Eye (tissue), 1 donor: ENCODE measurements around the gene WDFY2.
"Not testable (repeated sequence)": the region's sequence is repeated elsewhere in the genome, so short reads cannot be mapped to it uniquely, and the experiment has no call there.

Source experiments
- DNase-seq: peaks from one replicate; pipeline ENCODE4 v3.0.0-alpha.2; 2015

Gene WDFY2, protein sequence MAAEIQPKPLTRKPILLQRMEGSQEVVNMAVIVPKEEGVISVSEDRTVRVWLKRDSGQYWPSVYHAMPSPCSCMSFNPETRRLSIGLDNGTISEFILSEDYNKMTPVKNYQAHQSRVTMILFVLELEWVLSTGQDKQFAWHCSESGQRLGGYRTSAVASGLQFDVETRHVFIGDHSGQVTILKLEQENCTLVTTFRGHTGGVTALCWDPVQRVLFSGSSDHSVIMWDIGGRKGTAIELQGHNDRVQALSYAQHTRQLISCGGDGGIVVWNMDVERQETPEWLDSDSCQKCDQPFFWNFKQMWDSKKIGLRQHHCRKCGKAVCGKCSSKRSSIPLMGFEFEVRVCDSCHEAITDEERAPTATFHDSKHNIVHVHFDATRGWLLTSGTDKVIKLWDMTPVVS

DNA sequence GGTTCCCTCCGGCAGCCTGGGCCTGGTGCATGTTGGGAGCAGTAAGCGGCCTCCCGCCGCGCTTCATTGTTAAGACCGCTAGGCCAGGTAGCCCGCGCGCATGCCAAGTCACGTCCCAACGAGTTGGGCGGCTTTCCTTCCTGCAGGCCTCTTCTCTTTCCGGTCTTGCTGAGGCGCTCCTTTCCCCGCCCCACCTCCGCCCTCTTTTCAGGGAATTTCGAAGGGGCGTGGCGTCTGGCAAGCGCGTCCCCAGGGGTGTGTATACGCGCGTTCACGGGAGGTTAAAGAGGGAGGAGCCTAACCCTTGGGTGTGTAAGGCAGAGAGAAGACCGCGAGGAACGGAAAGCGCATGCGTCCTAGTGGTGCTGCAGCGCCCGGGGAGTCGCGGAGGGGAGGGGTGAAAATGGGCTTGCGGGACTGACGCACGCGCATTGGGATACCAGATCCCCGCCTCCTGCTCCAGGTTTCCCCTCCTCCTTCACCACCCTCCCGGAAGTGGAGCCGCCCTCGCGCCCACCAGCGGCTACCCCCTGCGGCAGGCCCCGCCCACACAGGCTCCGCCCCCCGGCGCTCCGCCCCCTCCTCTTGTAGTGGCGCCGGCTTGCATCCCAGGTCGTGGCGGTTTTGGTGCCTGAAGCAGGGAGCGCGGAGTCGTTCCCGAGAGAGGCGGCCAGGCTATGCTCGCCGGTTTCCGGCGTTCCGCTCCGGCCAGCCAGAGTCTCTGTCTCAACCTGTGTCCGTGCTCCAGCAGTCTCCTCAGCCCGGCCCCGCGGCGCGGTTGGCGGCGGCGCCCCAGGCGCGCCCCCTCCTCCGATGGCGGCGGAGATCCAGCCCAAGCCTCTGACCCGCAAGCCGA lies at the start of gene WDFY2:
WDFY2 (plus strand) TSS at position 588 of the 856 bp plus-strand sequence; CDS start at position 814, 226 bp downstream.
- peak; percentile 100 for DNase-seq

DNA sequence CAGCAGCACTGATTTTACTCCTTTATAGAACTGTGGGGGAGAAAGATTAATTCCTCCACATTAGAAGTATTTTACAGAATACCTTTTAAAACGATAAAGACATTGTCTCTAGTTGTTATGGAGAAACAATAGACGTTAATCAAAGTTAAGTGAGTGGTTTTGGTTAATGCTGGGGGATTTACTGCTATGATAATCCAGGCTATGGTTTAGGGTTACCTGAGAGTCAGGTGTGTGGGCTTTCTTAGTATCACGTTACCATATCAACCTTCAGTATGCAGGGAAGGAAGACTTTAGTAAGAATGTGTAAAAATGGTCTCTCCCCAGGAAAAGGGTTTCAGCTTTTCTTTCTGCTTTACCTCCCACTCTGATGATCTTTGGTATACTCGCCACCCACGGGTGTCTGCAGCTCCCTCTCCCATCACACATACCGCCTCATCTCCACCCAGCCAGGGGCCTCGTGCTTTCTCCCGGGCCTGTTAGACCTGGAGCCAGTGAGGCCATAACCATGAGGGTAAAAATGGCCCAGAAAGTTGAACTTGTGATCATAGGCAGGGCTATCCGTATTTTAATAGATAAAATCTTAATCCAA lies 45.6 kb upstream of the WDFY2 start:
- DNase-seq, result no peak

DNA sequence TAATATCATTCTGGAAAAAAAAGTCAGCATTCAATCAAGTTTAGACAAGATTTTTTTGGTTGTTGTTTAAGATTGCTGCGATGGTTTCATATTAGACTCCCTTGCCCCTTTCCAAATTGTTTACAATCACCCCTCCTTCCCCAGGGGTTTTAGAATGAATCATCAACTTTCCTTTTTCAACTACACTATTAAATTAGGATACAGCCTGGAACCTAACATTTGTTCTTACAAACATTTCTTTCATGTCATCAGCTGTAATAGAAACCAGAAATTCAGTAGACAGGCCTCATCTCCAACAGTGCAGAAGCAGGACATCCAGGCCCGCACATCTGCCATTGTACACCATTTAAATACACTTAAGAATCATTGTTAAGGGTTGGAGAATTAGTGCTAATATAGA lies 44.4 kb upstream of the WDFY2 start:
- no peak for DNase-seq

DNA sequence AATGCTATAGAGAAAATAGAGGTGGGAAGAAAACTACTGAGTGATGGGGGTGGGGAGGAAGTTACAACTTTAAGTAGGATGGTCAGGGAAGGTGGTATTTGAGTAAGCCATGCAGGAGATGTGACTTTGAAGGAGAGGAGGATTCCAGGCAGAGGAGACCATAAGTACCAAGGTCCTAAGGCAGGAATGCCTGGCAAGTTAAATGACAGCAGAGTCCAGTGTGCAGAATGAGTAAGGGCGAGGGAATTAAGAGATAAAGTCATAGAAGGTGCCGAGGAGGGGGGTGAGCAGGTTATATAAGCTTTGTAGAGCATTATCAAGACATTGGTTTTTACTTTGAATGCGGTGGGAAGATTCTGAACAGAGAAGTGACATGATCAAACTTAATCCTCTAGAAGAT lies 43.2 kb upstream of the WDFY2 start:
- no peak for DNase-seq

DNA sequence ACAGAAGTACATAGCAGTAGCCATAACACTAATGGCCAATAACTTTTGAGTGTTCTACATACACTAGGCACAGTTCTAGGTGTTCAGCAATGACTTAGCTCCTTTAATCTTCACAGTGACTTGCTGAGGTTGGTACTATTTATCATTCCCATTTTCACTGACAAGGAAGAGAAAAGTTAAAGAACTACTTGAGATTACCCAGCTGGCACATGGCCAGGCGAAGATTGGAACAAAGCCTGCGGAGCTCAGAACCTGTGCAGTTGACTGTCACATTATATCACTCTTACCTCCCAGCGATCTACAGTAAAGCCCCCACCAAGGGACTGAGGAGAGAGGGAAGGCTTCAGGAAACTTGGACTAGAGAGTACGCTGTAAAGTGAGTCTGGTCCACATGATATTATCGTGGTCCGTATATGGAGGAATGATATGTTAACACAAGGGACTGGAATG lies 42.4 kb upstream of the WDFY2 start:
- peak; percentile 10 for DNase-seq

DNA sequence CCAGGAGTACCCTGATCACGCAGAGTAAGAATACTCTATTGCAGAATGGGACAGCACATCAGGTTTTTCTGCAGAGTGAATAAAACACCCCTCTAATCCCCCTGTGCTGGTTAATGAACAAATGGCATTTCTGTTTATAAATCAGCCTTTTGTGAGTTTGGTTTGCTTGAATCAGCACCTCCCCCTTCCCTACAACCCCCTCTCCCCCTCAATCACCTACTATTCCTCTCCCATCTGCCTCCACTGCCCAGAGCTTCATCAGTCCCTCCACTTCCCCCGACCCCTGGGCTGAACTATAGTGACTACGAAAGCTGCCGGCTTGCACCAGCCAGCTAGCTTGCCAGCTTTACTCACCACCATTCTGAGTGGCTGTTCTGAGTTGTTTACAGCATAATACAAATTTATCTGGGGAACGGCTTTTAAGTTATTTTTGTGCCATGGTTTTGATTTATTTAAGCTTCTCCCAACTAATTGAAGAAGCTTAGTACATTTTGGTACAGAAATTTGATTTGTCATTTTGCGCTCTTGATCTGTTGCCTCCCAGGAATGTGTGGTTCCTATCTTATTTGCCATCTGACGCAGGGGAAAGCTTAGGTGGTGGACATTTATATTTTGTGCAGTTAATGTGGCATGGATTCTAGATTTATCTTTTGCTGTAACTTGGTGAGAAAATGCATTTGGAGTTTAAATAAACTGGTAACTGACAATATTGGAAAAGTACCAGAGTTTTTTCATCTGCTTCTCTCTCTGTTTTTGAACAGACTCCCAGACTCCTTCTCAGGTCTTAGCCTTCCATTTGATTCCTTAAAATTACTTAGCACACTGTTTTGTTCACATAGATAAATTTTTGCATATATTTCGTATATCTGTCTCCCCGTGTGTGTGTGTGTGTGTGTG lies 41.7 kb upstream of the WDFY2 start:
- peak; percentile 9 for DNase-seq

DNA sequence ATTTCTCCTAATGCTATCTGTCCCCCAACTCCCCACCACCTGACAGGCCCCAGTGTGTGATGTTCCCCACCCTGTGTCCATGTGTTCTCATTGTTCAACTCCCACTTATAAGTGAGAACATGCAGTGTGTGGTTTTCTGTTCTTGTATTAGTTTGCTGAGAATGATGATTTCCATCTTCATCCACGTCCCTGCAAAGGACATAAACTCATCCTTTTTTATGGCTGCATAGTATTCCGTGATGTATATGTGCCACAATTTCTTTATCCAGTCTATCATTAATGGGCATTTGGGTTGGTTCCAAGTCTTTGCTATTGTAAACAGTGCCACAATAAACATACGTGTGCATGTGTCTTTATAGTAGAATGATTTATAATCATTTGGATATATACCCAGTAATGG lies 38.8 kb upstream of the WDFY2 start:
- not testable (repeated sequence) for DNase-seq

DNA sequence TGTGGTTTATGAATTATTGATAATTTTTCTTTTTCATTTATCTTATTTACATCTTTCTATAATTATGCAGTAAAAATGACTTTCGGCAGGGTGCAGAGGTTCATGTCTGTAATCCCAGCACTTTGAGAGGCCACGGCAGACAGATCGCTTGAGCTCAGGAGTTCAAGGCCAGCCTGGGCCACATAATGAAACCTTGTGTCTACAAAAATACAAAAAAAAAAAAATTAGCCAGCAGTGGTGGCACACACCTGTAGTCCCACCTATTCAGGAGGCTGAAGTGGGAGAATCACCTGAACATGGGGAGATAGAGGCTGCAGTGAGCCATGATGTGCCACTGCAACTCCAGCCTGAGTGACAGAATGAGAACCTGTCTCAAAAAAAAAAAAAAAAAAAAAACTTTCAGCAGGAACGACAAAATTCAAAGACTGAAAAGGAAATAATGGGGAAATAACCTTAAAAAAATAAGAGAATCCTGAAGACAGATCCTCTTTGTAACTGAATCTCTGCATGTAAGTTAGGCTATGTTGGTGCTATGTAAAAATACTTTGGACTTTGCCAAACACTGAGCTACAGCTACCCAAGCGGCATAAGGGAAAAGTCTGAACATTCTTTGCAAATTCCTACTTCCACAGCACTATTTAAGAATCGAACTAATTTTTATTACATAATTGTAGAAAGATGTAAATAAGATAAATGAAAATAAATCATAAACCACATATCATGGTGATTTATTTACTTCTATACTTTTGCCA lies 36.7 kb upstream of the WDFY2 start:
- DNase-seq, result no peak

DNA sequence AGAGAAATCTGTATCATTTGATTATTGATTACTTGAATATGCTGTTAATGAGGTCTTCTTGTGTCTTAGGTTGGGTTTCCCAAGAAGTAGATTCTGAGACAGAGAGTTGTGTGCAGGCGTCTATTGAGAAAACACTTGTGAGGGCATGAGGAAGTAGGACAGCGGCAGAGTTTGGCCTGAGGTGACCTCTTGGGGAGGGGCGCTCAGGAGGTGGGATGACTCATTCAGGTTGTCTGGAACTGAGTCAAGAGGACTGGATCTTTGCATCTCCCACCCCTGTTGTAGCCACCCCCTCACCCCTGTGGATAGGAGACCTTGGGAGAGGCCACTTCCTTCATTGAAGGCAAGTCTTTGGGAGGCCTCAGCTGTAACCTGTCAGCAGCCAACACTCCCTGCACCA lies 35.2 kb upstream of the WDFY2 start:
- DNase-seq, result no peak

DNA sequence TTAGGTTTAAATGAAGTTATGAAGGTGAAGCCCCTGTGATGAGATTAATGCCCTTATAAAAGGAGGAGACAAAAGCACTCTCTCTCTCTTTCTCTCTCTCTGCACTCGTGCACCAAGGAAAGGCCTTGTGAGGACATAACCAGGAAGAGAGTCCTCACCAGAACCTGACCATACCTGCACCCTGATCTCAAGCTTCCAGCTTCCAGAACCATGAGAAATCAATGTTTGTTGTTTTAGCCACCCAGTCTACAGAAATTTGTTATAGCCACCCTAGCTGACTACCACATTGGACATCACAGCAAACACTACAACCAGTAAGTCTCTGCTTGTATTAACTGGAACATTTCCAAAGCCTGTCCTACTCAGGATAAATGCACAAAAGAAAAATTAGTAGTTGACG lies 34.7 kb upstream of the WDFY2 start:
- DNase-seq, result no peak

DNA sequence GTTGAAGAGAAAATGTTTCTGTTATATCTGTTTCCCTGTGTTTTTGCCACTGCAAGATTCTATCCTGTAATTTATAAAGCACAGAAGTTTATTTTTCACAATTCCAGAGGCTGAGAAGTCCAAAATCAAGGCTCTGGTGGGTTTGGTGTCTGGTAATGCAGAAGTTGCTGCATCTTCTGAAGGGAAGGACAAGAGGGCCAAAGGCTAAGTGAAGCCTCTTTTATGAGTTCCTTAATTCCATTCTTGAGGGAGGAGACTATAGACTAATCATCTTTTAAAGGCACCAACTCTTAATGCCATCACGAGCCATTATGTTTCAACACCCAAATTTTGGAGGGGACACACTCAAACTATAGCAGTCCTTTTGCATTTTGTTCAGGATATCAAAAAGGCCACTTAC lies 34.1 kb upstream of the WDFY2 start:
- no peak for DNase-seq

DNA sequence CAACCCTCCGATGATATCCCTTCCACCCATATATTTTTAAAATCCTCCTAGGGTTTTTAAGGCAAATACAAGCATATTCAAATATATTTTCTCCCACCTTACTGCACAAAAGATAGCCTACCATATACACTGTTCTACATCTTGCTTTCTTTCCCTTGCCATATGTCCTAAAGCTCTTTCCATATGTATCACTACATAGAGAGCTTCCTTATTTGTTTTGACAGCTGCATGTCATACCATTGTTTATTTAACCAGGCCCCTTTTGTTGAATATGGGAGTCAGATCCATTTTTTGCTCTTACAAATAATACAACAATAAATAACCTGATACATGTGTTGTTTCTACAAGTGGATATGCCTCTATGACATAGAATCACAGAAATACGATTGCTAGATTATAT lies 32.8 kb upstream of the WDFY2 start:
- no peak for DNase-seq

DNA sequence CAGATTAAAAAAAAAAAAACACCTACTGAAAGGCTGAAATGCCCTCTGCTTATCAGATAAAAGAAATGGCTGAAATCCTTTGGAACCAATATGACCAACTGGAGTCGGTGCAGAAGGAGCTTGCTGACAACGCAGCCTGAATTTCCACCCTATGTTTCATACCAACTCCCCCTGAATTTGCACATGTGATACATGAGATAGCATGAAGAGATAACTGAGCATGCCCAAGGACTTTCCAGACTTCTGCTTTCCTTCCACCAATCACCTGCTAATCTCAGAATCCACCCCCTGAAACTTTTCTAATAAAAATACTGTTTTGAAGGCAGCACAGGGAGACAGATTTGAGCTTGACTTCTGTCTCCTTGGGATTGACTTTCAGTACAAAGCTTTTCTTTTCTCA lies 32.2 kb upstream of the WDFY2 start:
- DNase-seq, result no peak

DNA sequence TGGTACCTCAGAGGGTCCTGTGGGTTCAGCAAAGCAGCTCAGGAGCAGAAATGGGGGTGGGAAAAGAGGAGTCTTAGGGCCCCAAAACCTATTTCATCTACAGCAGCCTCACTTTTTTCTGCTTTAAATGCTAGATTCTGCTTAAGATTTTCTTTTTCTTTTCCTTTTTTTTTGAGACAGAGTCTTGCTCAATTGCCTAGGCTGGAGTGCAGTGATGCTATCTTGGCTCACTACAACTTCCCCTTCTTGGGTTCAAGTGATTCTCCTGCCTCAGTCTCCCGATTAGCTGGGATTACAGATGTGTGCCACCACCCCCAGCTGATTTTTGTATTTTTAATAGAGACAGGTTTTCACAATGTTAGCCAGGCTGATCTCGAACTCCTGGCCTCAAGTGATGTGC lies 30.7 kb upstream of the WDFY2 start:
- no peak for DNase-seq

DNA sequence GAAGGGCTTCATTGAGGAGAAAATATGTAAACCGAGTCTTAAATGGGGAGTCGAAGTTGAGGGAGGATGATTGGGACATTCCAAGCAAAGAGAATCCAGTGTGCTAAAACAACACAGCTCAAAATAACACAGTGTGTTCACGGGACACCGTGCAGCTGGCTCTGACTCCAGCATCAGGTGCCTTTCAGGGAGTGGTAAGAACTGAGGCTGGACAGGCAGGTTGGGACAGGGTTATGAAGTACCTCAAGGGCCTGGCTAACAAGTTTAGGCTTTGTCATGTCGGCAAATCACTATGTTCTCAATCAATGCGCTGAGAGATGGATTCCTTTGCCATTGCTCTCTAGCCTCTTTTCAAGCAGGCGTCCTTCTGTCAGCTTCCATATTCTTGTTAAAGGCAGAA lies 27.5 kb upstream of the WDFY2 start:
- DNase-seq, result no peak

DNA sequence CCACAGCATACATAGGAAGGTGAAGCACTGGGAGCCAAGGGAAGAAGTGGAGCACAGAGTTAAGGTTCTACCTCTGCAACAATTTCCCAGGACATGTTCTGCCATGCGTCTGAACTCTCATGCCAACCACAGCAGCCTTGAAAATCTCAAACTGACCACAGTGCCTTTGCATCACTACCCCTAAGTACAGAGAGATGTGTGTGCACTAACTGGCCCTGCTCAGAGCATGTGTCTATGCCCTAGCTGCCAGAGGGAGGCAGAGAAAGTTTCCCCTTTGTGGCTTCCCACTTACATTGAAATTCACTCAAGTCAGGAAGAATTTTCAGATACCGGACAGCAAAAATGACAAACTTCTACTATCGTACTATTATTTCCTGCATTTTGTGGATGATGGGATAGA lies 26.8 kb upstream of the WDFY2 start:
- no peak for DNase-seq

DNA sequence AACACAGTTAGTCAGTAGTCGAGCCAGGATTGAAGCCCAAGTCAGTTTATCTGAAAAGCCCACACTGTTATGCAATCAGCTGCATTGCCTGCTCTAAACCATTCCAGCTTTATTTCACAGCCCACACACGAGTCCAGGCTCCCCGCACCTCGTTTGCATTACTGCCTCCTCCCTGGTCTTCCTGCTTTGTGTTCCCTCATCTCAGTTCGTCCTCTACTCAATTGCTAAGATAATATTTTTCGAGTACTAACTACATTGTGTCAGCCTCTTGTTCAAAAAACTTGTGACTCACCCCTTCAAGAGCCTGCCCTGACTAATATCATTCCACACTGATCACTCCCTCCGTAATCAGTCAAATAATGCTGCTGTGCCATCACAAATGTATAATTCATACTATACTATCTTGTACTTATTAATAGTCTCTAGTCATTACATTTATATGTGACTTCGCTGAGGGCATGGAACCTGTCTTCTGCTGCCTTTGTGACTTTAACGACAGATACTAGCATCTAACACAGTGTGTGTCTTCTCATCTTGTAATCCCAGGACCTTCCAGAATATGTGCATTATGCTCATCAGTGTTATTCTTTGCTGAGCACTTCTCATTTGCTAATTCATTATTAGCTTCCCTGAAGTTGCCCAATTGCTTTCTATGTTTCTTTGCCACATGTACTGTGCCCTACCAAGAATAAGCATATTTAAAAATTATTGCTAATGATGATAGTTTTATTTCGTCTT lies 26.2 kb upstream of the WDFY2 start:
- DNase-seq, result no peak

DNA sequence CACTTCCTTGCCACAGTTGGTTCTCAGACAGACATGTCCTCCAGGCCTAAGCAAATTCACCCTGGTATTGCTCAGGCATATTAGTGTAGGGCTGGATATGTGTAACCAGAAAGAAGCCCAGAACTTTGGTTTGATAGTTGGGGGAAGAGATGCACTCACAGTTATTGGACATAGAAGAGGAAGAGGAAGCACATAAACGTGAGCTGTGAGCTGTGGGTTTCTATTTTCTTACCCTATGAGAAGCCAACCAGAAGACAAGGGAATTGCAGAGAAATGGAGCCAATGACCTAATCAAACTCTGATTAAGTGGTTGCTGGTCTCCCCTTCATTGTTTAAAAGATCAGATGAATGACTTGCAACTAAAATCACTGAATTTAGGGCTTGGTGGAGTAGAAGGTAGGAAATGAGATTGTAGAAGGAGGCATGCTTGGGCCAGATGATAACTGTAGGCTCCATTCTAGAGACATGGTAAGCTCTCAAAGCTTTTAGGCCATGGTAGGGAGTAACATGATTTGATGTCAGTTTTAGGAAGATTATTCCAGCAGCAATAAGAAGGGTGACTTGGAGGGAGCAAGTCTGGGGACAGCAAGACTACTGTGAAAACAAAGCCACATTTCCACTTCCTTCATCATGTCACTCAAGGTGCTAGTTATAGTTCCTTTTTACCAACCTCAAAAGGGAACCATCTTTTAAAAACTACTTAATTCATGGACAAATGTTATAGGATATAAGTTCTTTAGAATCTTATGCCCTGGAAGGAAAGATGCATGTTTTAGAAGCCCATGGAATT lies 24.1 kb upstream of the WDFY2 start:
- DNase-seq, result no peak

DNA sequence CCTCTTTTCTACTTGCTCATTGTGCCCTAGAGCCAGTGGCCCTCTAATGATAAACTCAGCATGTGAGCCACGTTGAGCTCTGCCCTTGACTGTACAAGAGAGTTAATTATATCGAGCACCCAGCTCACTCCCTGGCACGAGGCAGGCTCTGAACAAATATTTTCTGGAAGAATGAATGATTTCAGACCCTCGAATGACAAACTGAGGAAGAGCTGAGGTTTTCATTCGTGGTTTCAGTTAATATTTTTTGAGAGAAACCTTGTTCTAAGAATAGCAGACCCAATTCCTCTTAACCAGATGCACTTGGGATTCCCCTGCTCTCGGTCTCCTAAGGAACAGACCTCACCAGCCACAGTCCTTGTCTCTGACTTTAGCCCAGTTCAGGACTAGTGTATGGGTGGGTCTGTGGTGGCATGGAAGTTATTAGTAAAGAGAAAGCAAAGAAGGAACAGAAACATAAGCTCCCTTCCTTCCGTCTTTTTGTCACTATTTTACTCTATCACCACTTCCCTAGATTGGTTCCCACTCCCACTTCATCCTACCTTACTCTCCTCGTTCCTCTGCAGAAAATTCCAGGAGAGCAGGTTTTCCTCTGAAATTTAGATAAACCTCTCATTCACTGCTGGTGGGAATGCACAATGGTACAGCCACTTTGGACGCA lies 22.1 kb upstream of the WDFY2 start:
- no peak for DNase-seq

DNA sequence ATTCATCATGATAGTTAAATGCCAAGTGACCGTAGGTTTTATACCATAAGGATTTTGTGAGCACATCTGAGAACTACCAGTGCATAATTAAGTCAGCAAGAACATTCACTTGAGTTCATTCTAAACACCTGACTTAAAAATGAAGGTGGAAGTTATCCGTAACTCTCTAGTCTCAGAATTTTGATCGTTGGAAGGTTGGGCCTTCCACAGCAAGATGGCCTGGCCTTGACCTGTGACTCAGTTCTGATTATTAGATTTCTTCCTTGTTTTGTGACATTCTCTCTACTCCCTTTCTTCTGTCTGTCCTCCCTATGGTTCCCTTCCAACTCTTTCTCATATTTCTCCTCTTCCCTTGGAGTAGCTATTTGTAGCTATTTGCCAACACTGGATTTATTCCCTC lies 20.0 kb upstream of the WDFY2 start:
- DNase-seq, result no peak
